GM19372 (cell line): ENCODE results near the gene POLN.
"Not testable (repeated sequence)": the region's sequence is repeated elsewhere in the genome, so short reads cannot be mapped to it uniquely, and the experiment has no call there.

Experiments
- ATAC-seq: cut with Tn5 transposase; IDR thresholded peaks from one replicate; pipeline ENCODE4 v1.9.1; 2021; ENCODE audit warnings: mild to moderate bottlenecking, low read depth, moderate library complexity; ENCODE audit not compliant: unreplicated experiment

The POLN gene

GRCh38 chr4:2045518-2045951, 196.4 kb downstream of the POLN start:
- ATAC-seq, result no peak

- no peak for ATAC-seq
Observed at GRCh38 chr4:2044542-2045517, 197.1 kb downstream of the POLN start.

GRCh38 chr4:2044119-2044485, 197.8 kb downstream of the POLN start:
- no peak for ATAC-seq

GRCh38 chr4:2043396-2044118, 198.4 kb downstream of the POLN start:
- ATAC-seq, result no peak

- no peak for ATAC-seq
Observed at GRCh38 chr4:2042947-2043395, 198.9 kb downstream of the POLN start.

- no peak for ATAC-seq
Observed at GRCh38 chr4:2042204-2042946, 199.5 kb downstream of the POLN start.

GRCh38 chr4:2041239-2042130, 200.4 kb downstream of the POLN start:
- no peak for ATAC-seq

GRCh38 chr4:2040391-2041238, 201.3 kb downstream of the POLN start:
- ATAC-seq, result no peak

GRCh38 chr4:2036866-2037265, 205.1 kb downstream of the POLN start:
- no peak for ATAC-seq

- no peak for ATAC-seq
Observed at GRCh38 chr4:2036327-2036726, 205.6 kb downstream of the POLN start.

- ATAC-seq, result not testable (repeated sequence)
Observed at GRCh38 chr4:2031161-2031560, 210.8 kb downstream of the POLN start.

- ATAC-seq, result not testable (repeated sequence)
Observed at GRCh38 chr4:2027120-2027519, 214.8 kb downstream of the POLN start.

GRCh38 chr4:2025817-2026216, 216.1 kb downstream of the POLN start:
- ATAC-seq, result no peak

- no peak for ATAC-seq
Observed at GRCh38 chr4:2024683-2025082, 217.2 kb downstream of the POLN start.
